ENCODE measurements around the gene TMEM225B. TPM values are rescaled to one million over a fixed set of nuclear protein-coding genes. Genes with fewer than 3 reads are reported as not detected.

The TMEM225B gene
- total RNA-seq, 1 experiment from 2014 or later = 3.1 TPM

DNA sequence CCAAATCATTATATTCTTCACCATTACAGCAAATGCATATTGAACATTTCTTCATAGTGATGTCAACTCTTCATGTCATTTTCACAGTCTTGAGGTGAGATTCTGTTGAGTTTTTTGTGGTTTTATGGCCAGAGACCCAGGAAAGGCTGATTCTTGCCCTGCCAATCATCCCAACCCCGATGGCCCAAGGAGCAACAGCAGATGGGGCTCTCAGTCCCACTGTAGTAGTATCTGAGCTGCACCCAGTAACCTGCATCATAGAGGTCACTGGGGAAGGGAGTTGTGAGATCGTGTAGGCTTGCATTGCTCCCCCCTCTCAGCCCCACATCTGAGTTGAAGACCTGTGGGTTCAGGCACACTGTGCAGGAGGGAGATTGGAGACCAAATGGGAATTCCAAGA is 45.4 kb downstream of the TMEM225B start:
- no TSS peak for BruUV-seq (replicated peaks)
- TF ChIP-seq SIN3A (IDR thresholded peaks at IDR 0.05; ENCODE audit: low read depth) = no peak
- ATAC-seq = no peak
- H3K9ac ChIP-seq (ENCODE audit: low read length) = no peak overlapping the region
- no peaks in the 10 kb centered on the region for H3K79me2 ChIP-seq (ENCODE audit: insufficient read depth, low read length)
- H3K36me3 ChIP-seq (ENCODE audit: control insufficient read depth in 1 of 2, insufficient read depth in 2 of 2, low read length in 2 of 2) = no peaks in the 10 kb centered on the region
- H3K27ac ChIP-seq (ENCODE audit: low read depth, low read length) = no peak overlapping the region
- no peaks in the 10 kb centered on the region for H3K9me3 ChIP-seq (ENCODE audit: control insufficient read depth in 1 of 2, insufficient read depth in 1 of 2, low read depth in 1 of 2, low read length in 2 of 2)
- ChIA-PET POLR2A (no interaction called here), CTCF (no interaction called here), RAD21 (ENCODE audit: low non-redundant PET in 1 of 2, low total read pairs in 2 of 2, uncharacterized antibody in 2 of 2, unreplicated experiment in 2 of 2) (no interaction called here)
- no peak overlapping the region for H3K4me3 ChIP-seq (replicated peaks in 1 of 2; ENCODE audit: low read depth in 1 of 2, low read length in 2 of 2)
- no peaks in the 10 kb centered on the region for H3K4me1 ChIP-seq (ENCODE audit: control insufficient read depth in 1 of 2, insufficient read depth in 2 of 2, low read length in 2 of 2)
- intact Hi-C loops (cut with micrococcal nuclease) = no loop called here
- no peak for DNase-seq (ENCODE audit: low read depth, low spot score)
- no peak overlapping the region for H2AFZ ChIP-seq (ENCODE audit: low read depth, low read length, poor library complexity, severe bottlenecking)
- H3K4me2 ChIP-seq (ENCODE audit: low read length) = no peak overlapping the region
- H4K20me1 ChIP-seq (ENCODE audit: insufficient read depth) = no peaks in the 10 kb centered on the region
- no peaks in the 10 kb centered on the region for H3K27me3 ChIP-seq (ENCODE audit: insufficient read depth, low read length)
- H3K9me2 ChIP-seq (ENCODE audit: insufficient read depth) = no peaks in the 10 kb centered on the region

DNA sequence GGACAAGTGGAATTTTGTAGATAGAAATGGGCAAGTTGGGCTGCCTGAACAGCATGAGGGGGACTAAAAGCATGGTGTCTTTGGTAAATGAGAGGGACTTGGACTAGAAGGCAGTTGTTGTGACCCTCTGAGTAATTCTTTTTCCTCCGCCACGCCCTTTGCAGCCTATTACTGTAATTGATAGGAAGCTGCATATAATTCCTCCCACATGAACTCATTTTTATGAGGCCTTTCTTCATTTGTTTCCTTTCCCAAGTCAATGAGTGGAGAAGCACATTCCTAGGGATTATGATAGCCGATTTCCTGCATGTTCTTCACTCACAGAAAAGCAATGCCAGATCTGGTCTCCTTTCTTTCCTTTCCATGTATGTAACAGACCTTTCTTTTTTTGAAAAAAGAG is 46.4 kb downstream of the TMEM225B start:
- DNase-seq (ENCODE audit: low read depth, low spot score) (no peak), ATAC-seq (no peak)
- no TSS peak for BruUV-seq (replicated peaks)
- no peaks in the 10 kb centered on the region for H3K36me3 ChIP-seq (ENCODE audit: control insufficient read depth in 1 of 2, insufficient read depth in 2 of 2, low read length in 2 of 2)
- no peak overlapping the region for H3K4me2 ChIP-seq (ENCODE audit: low read length)
- H3K9ac ChIP-seq (ENCODE audit: low read length) = no peak overlapping the region
- RAD21 ChIA-PET (ENCODE audit: low non-redundant PET in 1 of 2, low total read pairs in 2 of 2, uncharacterized antibody in 2 of 2, unreplicated experiment in 2 of 2) = no interaction called here
- no peaks in the 10 kb centered on the region for H4K20me1 ChIP-seq (ENCODE audit: insufficient read depth)
- H3K9me2 ChIP-seq (ENCODE audit: insufficient read depth) = no peaks in the 10 kb centered on the region
- H3K4me1 ChIP-seq (ENCODE audit: control insufficient read depth in 1 of 2, insufficient read depth in 2 of 2, low read length in 2 of 2) = no peaks in the 10 kb centered on the region
- intact Hi-C loops (cut with micrococcal nuclease) = no loop called here
- POLR2A ChIA-PET = interaction anchor here (0.6 kb wide), 1 partner anchor 99 kb away, joined by 3 read pairs; no protein-coding TSS in a partner anchor
- H3K27ac ChIP-seq (ENCODE audit: low read depth, low read length) = no peak overlapping the region
- no peak overlapping the region for H3K4me3 ChIP-seq (replicated peaks in 1 of 2; ENCODE audit: low read depth in 1 of 2, low read length in 2 of 2)
- CTCF ChIA-PET = no interaction called here
- no peaks in the 10 kb centered on the region for H3K27me3 ChIP-seq (ENCODE audit: insufficient read depth, low read length)
- TF ChIP-seq ELF1 (IDR thresholded peaks at IDR 0.05; ENCODE audit: borderline replicate concordance, low read depth) = no peak
- TF ChIP-seq, protein P1, sequence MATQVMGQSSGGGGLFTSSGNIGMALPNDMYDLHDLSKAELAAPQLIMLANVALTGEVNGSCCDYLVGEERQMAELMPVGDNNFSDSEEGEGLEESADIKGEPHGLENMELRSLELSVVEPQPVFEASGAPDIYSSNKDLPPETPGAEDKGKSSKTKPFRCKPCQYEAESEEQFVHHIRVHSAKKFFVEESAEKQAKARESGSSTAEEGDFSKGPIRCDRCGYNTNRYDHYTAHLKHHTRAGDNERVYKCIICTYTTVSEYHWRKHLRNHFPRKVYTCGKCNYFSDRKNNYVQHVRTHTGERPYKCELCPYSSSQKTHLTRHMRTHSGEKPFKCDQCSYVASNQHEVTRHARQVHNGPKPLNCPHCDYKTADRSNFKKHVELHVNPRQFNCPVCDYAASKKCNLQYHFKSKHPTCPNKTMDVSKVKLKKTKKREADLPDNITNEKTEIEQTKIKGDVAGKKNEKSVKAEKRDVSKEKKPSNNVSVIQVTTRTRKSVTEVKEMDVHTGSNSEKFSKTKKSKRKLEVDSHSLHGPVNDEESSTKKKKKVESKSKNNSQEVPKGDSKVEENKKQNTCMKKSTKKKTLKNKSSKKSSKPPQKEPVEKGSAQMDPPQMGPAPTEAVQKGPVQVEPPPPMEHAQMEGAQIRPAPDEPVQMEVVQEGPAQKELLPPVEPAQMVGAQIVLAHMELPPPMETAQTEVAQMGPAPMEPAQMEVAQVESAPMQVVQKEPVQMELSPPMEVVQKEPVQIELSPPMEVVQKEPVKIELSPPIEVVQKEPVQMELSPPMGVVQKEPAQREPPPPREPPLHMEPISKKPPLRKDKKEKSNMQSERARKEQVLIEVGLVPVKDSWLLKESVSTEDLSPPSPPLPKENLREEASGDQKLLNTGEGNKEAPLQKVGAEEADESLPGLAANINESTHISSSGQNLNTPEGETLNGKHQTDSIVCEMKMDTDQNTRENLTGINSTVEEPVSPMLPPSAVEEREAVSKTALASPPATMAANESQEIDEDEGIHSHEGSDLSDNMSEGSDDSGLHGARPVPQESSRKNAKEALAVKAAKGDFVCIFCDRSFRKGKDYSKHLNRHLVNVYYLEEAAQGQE (IDR thresholded peaks at IDR 0.05; ENCODE audit: low read depth) = no peak
- TF ChIP-seq TCF7L2 (IDR thresholded peaks at IDR 0.05; ENCODE audit: borderline replicate concordance, extremely low read depth, insufficient read depth, insufficient read length) = no peak
- TF ChIP-seq SP1 (IDR thresholded peaks at IDR 0.05; ENCODE audit: low read depth) = no peak
- no peak for TF ChIP-seq CEBPB (IDR thresholded peaks at IDR 0.05; ENCODE audit: low read depth)
- TF ChIP-seq YY1 (IDR thresholded peaks at IDR 0.05; ENCODE audit: extremely low read depth, insufficient replicate concordance, low read depth, low read length) = no peak
- TF ChIP-seq, protein P2, sequence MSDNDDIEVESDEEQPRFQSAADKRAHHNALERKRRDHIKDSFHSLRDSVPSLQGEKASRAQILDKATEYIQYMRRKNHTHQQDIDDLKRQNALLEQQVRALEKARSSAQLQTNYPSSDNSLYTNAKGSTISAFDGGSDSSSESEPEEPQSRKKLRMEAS (IDR thresholded peaks at IDR 0.05) = no peak
- no peak for TF ChIP-seq EZH2 (IDR thresholded peaks at IDR 0.05)
- TF ChIP-seq EGR1 (IDR thresholded peaks at IDR 0.05; ENCODE audit: low read depth) = no peak
- TF ChIP-seq, protein P3, sequence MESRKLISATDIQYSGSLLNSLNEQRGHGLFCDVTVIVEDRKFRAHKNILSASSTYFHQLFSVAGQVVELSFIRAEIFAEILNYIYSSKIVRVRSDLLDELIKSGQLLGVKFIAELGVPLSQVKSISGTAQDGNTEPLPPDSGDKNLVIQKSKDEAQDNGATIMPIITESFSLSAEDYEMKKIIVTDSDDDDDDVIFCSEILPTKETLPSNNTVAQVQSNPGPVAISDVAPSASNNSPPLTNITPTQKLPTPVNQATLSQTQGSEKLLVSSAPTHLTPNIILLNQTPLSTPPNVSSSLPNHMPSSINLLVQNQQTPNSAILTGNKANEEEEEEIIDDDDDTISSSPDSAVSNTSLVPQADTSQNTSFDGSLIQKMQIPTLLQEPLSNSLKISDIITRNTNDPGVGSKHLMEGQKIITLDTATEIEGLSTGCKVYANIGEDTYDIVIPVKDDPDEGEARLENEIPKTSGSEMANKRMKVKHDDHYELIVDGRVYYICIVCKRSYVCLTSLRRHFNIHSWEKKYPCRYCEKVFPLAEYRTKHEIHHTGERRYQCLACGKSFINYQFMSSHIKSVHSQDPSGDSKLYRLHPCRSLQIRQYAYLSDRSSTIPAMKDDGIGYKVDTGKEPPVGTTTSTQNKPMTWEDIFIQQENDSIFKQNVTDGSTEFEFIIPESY (IDR thresholded peaks at IDR 0.05; ENCODE audit: extremely low read depth, insufficient replicate concordance, low read length) = no peak
- TF ChIP-seq JUND (IDR thresholded peaks at IDR 0.05) = no peak
- no peak for TF ChIP-seq SRF (IDR thresholded peaks at IDR 0.05; ENCODE audit: low read depth)
- TF ChIP-seq POLR2AphosphoS5 (IDR thresholded peaks at IDR 0.05; ENCODE audit: low read depth, low read length) = no peak
- TF ChIP-seq SIN3A (IDR thresholded peaks at IDR 0.05; ENCODE audit: low read depth) = no peak
- TF ChIP-seq POLR2A (IDR thresholded peaks at IDR 0.05; ENCODE audit: borderline replicate concordance, extremely low read depth, insufficient read depth, insufficient read length) = no peak
- no peaks in the 10 kb centered on the region for H3K79me2 ChIP-seq (ENCODE audit: insufficient read depth, low read length)
- no peak overlapping the region for H2AFZ ChIP-seq (ENCODE audit: low read depth, low read length, poor library complexity, severe bottlenecking)
- no peaks in the 10 kb centered on the region for H3K9me3 ChIP-seq (ENCODE audit: control insufficient read depth in 1 of 2, insufficient read depth in 1 of 2, low read depth in 1 of 2, low read length in 2 of 2)
